ENCODE results near the gene TMA7.

- TF ChIP-seq CTCF (IDR thresholded peaks at IDR 0.05; ENCODE audit: low read length) (no peak), EZH2 (IDR thresholded peaks at IDR 0.05; ENCODE audit: borderline replicate concordance, low read length) (no peak)
These were observed 19.9 kb downstream of the TMA7 start for GRCh38 chr3:48459773-48460516.
